ENCODE data around the gene IFT27. TPM values are rescaled to one million over a fixed set of nuclear protein-coding genes. Genes with fewer than 3 reads are reported as not detected.

IFT27 gene
- total RNA-seq, 2 donors from 2014 or later, result 15.0 to 16.0 TPM

GRCh38 chr22:36764641-36765040, 11.3 kb downstream of the IFT27 start:
- Histone ChIP-seq H3K4me3 (no peak overlapping the region), H3K36me3 (peaks cover 2% of the 10 kb centered on the region), H3K27me3 (replicated peaks; ENCODE audit: insufficient read depth) (no peaks in the 10 kb centered on the region), H3K9me3 (no peaks in the 10 kb centered on the region), H3K4me1 (ENCODE audit: control insufficient read depth in 1 of 2, low read depth in 2 of 2) (peaks cover 0 to 5% of the 10 kb centered on the region in 2 donors), H3K27ac (no peak overlapping the region)
- DNase-seq (ENCODE audit: low spot score) (no peak), ATAC-seq (ENCODE audit: insufficient number of reproducible peaks, low FRiP score, low read depth) (no peak)
- TF ChIP-seq CTCF (IDR thresholded peaks at IDR 0.05), result no peak

GRCh38 chr22:36764060-36764459, 11.9 kb downstream of the IFT27 start:
- H3K9me3 ChIP-seq, result no peaks in the 10 kb centered on the region
- ATAC-seq (ENCODE audit: insufficient number of reproducible peaks, low FRiP score, low read depth) (no peak), DNase-seq (ENCODE audit: low spot score) (no peak)
- H3K36me3 ChIP-seq, result peaks cover 2% of the 10 kb centered on the region
- H3K4me3 ChIP-seq, result no peak overlapping the region
- H3K4me1 ChIP-seq (ENCODE audit: control insufficient read depth in 1 of 2, low read depth in 2 of 2), result peaks cover 0 to 5% of the 10 kb centered on the region in 2 donors
- TF ChIP-seq CTCF (IDR thresholded peaks at IDR 0.05), result no peak
- no peak overlapping the region for H3K27ac ChIP-seq
- H3K27me3 ChIP-seq (replicated peaks; ENCODE audit: insufficient read depth), result no peaks in the 10 kb centered on the region

GRCh38 chr22:36763576-36763975, 12.3 kb downstream of the IFT27 start:
- no peak for DNase-seq (ENCODE audit: low spot score)
- no peak for TF ChIP-seq CTCF (IDR thresholded peaks at IDR 0.05)

GRCh38 chr22:36762687-36763260, 13.1 kb downstream of the IFT27 start:
- no peak overlapping the region for H3K4me3 ChIP-seq
- no peaks in the 10 kb centered on the region for H3K27me3 ChIP-seq (replicated peaks; ENCODE audit: insufficient read depth)
- TF ChIP-seq CTCF (IDR thresholded peaks at IDR 0.05), result no peak
- peaks cover 2% of the 10 kb centered on the region for H3K36me3 ChIP-seq
- H3K4me1 ChIP-seq (ENCODE audit: control insufficient read depth in 1 of 2, low read depth in 2 of 2), result peaks cover 0 to 5% of the 10 kb centered on the region in 2 donors
- DNase-seq (ENCODE audit: low spot score) (no peak), ATAC-seq (ENCODE audit: insufficient number of reproducible peaks, low FRiP score, low read depth) (no peak)
- H3K9me3 ChIP-seq, result no peaks in the 10 kb centered on the region
- H3K27ac ChIP-seq, result no peak overlapping the region

More at GRCh38 chr22:36763576-36763975, 12.3 kb downstream of the IFT27 start:
- no peak overlapping the region for H3K27ac ChIP-seq
- H3K9me3 ChIP-seq, result no peaks in the 10 kb centered on the region
- no peak overlapping the region for H3K4me3 ChIP-seq
- peaks cover 2% of the 10 kb centered on the region for H3K36me3 ChIP-seq
- no peak for ATAC-seq (ENCODE audit: insufficient number of reproducible peaks, low FRiP score, low read depth)
- H3K4me1 ChIP-seq (ENCODE audit: control insufficient read depth in 1 of 2, low read depth in 2 of 2), result peaks cover 0 to 5% of the 10 kb centered on the region in 2 donors
- H3K27me3 ChIP-seq (replicated peaks; ENCODE audit: insufficient read depth), result no peaks in the 10 kb centered on the region

- Histone ChIP-seq H3K4me3 (no peak overlapping the region), H3K27ac (no peak overlapping the region), H3K9me3 (no peaks in the 10 kb centered on the region), H3K27me3 (replicated peaks; ENCODE audit: insufficient read depth) (no peaks in the 10 kb centered on the region), H3K36me3 (no peaks in the 10 kb centered on the region), H3K4me1 (ENCODE audit: control insufficient read depth in 1 of 2, low read depth in 2 of 2) (peaks cover 0 to 5% of the 10 kb centered on the region in 2 donors)
- TF ChIP-seq CTCF (IDR thresholded peaks at IDR 0.05), result no peak
- ATAC-seq (ENCODE audit: insufficient number of reproducible peaks, low FRiP score, low read depth), result no peak
- no peak for DNase-seq (ENCODE audit: low spot score)
Observed at GRCh38 chr22:36761553-36762240, 14.2 kb downstream of the IFT27 start.
